H1 (cell line): ENCODE results near the gene NHLH1. TPM values are rescaled to one million over a fixed set of nuclear protein-coding genes. Genes with fewer than 3 reads are reported as not detected.

ENCODE experiments used
- BCL11A ChIP-seq, 2 experiments: IDR thresholded peaks; one replicate each; pipeline ENCODE4 v1.6.1; 2011; ENCODE audit warnings: low read depth in 2 of 2, low read length in 2 of 2, mild to moderate bottlenecking in 2 of 2
- CHD7 ChIP-seq: fragments of 300-600 bp; sonication (generic); IDR thresholded peaks from 2 replicates; pipeline ENCODE4 v1.7.1; 2012; ENCODE audit warnings: low read length, moderate library complexity, mild to moderate bottlenecking, inconsistent platforms; ENCODE audit not compliant: insufficient replicate concordance
- SP1 ChIP-seq: IDR thresholded peaks from 2 replicates; pipeline ENCODE4 v1.6.1; 2011; ENCODE audit warnings: low read depth, low read length
- TCF12 ChIP-seq: IDR thresholded peaks from 2 replicates; pipeline ENCODE4 v1.6.1; 2011; ENCODE audit warnings: low read depth, mild to moderate bottlenecking, low read length
- ZNF274 ChIP-seq: IDR thresholded peaks from 2 replicates; pipeline ENCODE4 v1.7.0; 2012; ENCODE audit warnings: low read length, borderline replicate concordance; ENCODE audit errors: extremely low read depth
- polyA plus RNA-seq, 7 experiments: library from polyadenylated mRNA; depleted of rRNA in 3 of 7; stranded (reverse) in 5 of 7; unstranded in 2 of 7; fragments of >200 nt in 5 of 7; fragments of 200-250 nt in 2 of 7; gene quantifications; 1 replicate in 5 of 7; 2 replicates in 1 of 7; 4 replicates in 1 of 7; pipeline versions ENCODE4 v1.2.1 to v1.2.3, GENCODE V29; 2011 to 2013; ENCODE audit warnings: missing spikeins in 2 of 7, mixed read lengths in 2 of 7
- total RNA-seq: library from RNA; stranded (reverse); fragmentation: NEBNext Ultra II Directional; extraction: Animal tissue kit (Norgen Biotek cat#: 25700); gene quantifications from 2 replicates; pipeline ENCODE4 v1.2.1, GENCODE V29; 2021

Gene NHLH1
- total and polyA plus RNA-seq, 2 of the 8 experiments (the other 6 are each of a cell fraction or from before 2014, with no cell fraction given): 0.39 to 0.91 TPM

DNA sequence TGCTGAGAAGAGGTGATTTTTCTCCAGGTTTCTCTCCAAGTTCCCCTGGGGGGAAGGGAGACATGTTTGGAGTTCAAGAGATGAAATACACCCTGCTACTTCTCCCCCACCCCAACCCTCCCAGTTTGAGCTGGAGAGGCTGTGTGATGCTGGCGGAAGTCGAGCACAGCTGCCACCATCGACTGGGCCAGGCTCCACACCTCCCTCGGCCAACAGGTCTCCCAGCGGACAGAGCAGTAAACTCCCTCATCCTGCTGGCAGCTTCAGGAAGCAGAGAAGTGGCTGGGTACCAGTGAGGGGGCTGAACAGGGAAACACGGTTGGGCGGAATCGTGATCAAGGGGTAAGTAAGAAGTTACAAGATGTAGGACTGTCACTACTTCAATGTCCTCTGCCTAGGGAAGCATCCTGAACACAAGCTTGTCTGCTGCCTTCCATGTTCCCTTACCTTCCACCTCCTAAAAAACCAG lies 6.6 kb upstream of the NHLH1 start (continued):
- TF ChIP-seq CHD7: no peak
- no peak for TF ChIP-seq BCL11A (IDR thresholded peaks at IDR 0.05; ENCODE audit: low read depth in 2 of 2, low read length in 2 of 2)
- TF ChIP-seq TCF12: no peak
- no peak for TF ChIP-seq SP1
- TF ChIP-seq ZNF274: no peak
